Measurements from ENCODE around the gene DNAL1.

The DNAL1 gene

DNA sequence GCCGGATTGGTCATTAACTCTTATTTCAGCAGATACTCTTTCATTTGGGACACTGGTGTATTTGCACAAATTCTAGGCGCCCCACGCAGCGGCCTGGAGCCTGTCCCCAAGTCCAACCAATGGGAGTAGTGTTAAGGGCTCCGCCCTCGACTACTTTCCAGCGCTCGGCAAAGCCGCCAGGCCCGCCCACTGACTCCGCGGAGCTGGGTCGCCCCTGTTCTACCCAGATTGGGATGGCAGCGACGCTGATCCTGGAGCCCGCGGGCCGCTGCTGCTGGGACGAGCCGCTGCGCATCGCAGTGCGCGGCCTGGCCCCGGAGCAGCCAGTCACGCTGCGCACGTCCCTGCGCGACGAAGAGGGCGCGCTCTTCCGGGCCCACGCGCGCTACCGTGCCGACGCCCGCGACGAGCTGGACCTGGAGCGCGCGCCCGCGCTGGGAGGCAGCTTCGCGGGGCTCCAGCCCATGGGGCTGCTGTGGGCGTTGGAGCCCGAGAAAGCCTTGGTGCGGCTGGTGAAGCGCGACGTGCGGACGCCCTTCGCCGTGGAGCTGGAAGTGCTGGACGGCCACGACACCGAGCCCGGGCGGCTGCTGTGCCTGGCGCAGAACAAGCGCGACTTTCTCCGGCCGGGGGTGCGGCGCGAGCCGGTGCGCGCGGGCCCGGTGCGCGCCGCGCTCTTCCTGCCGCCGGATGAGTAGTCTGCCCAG lies 32.3 kb upstream of the DNAL1 start, which contains the start of gene ACOT6:
ACOT6 (plus strand) TSS at position 179 of the 707 bp plus-strand sequence; CDS start at position 234, 55 bp downstream.
- TF ChIP-seq, protein P1, sequence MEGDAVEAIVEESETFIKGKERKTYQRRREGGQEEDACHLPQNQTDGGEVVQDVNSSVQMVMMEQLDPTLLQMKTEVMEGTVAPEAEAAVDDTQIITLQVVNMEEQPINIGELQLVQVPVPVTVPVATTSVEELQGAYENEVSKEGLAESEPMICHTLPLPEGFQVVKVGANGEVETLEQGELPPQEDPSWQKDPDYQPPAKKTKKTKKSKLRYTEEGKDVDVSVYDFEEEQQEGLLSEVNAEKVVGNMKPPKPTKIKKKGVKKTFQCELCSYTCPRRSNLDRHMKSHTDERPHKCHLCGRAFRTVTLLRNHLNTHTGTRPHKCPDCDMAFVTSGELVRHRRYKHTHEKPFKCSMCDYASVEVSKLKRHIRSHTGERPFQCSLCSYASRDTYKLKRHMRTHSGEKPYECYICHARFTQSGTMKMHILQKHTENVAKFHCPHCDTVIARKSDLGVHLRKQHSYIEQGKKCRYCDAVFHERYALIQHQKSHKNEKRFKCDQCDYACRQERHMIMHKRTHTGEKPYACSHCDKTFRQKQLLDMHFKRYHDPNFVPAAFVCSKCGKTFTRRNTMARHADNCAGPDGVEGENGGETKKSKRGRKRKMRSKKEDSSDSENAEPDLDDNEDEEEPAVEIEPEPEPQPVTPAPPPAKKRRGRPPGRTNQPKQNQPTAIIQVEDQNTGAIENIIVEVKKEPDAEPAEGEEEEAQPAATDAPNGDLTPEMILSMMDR (conservative IDR thresholded peaks at IDR 0.05; ENCODE audit: low read depth, low read length) = no peak
- peak; percentile 72 for DNase-seq (ENCODE audit: low read depth)
- peak within 1 kb of the TSS; percentile 68 for H3K4me3 ChIP-seq (ENCODE audit: low read depth, low read length)

DNA sequence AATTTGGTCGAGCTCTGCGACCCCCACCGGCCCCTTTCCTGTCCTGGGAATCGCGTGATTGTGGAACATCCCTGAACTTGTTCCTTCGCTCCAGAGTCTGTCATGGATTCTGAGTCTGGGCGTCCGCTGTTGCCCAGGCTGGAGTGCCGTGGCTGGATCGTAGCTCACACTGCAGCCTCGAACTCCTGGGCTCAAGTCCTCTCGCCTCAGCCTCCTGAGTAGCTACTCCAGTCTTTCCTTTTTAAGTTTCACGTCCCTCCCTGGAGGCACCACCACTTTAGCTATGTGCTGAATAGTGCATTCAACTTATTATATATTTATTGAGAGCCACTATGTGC lies 31.8 kb upstream of the DNAL1 start:
- TF ChIP-seq, protein P1 (conservative IDR thresholded peaks at IDR 0.05; ENCODE audit: low read depth, low read length) = no peak
- peak overlapping the region; percentile 68 for H3K4me3 ChIP-seq (ENCODE audit: low read depth, low read length)
- peak; percentile 26 for DNase-seq (ENCODE audit: low read depth)

DNA sequence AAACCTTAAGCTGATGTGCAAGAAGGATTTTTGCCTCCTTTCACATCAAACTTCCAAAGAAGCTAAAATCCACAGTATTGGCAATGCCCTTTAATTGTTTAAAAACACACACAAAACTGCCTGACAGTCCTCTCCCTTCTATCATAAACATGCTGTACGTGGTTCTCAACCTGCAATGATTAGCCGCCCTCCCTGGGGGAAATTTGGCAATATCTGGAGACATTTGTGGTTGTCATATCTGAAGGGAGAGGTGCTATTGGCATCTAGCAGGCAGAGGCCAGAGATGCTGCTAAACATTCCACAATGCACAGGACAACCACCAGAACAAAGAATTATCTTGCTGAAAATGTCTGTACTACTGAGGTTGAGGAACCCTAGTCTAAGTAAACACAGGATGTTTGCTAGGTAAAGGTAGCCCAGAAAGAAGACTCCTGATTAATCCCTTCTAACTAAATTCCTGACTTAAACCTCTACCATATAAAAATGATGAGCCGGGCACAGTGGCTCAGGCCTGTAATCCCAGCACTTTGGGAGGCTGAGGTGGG lies 31.3 kb upstream of the DNAL1 start:
- DNase-seq (ENCODE audit: low read depth) = no peak
- TF ChIP-seq, protein P1 (conservative IDR thresholded peaks at IDR 0.05; ENCODE audit: low read depth, low read length) = no peak
- H3K4me3 ChIP-seq (ENCODE audit: low read depth, low read length) = no peak overlapping the region

- TF ChIP-seq, protein P1 (conservative IDR thresholded peaks at IDR 0.05; ENCODE audit: low read depth, low read length) = no peak
- DNase-seq (ENCODE audit: low read depth) = no peak
- no peak overlapping the region for H3K4me3 ChIP-seq (ENCODE audit: low read depth, low read length)
These were observed 28.0 kb upstream of the DNAL1 start for GRCh38 chr14:73616831-73617230.

GRCh38 chr14:73619524-73619923 lies 25.3 kb upstream of the DNAL1 start:
- no peak for DNase-seq (ENCODE audit: low read depth)
- no peak overlapping the region for H3K4me3 ChIP-seq (ENCODE audit: low read depth, low read length)
- TF ChIP-seq, protein P1 (conservative IDR thresholded peaks at IDR 0.05; ENCODE audit: low read depth, low read length) = no peak

DNA sequence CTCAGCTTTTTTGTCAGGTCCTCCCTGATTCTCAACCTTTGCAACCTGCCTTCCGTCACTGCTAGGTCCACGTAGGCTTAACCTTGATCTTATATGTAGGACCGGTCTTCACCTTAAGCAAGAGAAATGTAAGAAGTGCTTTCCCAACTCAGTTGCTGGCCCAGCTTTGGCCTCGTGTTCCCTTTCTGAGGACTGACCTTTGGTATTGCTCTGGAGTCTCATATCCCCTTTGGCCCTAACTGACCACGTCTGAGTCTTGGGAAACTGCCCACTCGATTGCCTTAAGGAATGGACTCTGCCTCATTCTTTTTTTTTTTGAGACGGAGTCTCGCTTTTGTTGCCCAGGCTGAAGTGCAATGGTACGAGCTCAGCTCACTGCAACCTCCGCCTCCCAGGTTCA lies 24.5 kb upstream of the DNAL1 start:
- TF ChIP-seq, protein P1 (conservative IDR thresholded peaks at IDR 0.05; ENCODE audit: low read depth, low read length) = no peak
- no peak for DNase-seq (ENCODE audit: low read depth)

More for the DNA sequence above, 24.5 kb upstream of the DNAL1 start:
- no peak overlapping the region for H3K4me3 ChIP-seq (ENCODE audit: low read depth, low read length)
